T-helper 22 cell (primary cell): ENCODE data around the gene JAML.

Experiments
- DNase-seq: peaks from one replicate; pipeline ENCODE4 v3.0.0-alpha.2; 2020; ENCODE audit warnings: low read depth

Gene JAML

GRCh38 chr11:118224511-118225188, at the start of gene JAML:
Gene JAML (minus strand): TSS chr11:118225011. CDS start chr11:118214866, 10,145 bp downstream.
- peak; percentile 65 for DNase-seq

- DNase-seq: no peak
Measured at GRCh38 chr11:118274186-118274585, 49.4 kb upstream of the JAML start.

DNA sequence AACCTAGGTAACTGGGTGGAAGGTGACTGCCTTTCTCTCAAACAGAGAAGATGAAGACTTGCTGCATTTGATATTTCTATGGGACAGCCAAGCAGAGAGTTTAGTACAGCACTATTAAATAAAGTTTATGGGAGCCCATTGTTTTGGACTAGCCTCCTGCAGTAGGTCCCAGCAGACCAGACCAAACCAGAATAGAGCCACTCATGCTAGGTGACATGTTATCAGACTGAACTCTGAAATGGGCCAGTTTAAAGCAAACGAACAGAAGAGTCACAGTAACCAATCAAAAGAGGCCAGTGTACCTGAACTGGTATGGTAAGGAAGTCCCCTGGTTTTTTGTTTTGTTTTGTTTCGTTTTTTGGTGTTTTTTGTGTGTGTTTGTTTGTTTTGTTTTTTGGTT, 47.2 kb upstream of the JAML start:
- DNase-seq: no peak

DNA sequence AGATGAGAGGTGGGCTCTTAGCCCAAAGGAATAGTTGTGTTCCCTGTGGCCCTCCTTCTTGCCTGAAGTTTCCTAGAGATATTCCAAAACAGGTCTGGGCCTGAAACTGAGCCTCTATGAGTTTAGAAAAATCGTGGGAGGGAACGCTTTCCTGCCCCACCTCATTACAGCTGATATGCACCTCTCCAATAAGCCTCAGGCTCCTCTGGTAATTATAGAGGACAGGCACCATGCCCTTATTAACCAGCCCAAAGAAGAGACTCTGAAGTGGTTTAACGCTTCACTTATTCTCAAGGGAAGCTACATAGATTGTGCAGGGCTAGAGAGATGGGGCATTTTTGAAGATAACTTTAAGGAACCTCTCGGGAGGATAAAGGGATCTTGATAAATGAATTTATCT, 42.7 kb upstream of the JAML start:
- no peak for DNase-seq

DNA sequence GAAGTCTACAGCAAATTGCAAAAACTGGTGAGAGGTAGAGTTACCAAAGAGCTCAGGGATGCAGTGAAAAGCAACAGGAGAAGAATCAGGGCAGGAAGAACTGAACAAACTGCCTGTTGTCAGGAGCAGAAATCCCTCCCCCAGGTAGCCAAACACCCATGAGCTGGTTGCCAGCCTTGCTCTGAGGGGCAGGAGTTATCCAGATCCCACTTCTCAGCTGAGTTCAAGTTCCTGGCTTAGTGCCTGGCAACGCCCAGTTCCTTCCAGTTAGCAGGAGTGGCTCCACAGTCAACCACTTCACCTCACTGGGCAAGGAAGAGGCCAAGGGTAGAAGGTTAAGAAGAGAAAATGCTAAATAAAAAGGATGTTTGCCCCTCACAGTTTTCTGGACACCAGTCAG, 41.1 kb upstream of the JAML start:
- no peak for DNase-seq

DNA sequence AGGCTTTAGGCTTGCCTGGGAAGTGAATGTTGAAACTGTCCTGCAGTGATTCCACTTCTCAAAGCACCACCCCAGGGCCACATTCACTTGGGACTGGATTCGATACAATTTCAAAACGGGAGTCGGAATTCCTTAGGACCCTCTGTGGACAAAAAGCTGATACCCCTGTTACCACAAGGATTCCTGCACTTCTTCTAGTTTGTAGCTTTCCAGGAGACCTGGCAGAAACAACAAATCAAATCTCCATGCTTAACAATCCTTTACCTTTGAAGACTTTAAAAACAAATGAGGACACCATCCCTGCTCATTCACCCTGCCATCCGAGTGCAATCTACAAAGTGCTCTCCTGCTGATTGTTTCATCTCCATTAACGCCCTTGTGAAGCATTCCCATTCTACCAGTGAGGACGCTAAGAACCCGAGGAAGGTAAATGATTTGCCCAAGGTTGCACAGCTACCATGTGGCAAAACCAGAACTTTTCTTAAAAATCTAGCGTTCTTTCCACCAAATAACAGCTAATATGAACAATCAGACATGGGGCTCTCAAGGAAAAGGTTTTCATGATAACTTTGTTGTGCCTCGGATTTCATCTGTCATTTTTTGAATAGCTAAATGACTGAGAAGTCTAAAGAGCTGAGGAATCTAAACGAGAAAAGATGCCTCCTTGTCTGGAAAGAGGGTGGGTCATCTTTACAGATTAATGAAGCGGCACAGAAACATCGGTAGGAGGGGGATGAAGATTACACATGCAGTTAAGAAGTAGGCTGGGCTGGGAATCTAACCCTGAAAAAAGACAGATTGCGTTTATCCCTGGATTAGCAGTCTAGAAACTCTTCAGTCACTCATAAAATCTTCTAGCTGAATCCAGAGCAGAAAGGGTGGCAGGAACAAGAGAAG, 40.0 kb upstream of the JAML start:
- DNase-seq: no peak

DNA sequence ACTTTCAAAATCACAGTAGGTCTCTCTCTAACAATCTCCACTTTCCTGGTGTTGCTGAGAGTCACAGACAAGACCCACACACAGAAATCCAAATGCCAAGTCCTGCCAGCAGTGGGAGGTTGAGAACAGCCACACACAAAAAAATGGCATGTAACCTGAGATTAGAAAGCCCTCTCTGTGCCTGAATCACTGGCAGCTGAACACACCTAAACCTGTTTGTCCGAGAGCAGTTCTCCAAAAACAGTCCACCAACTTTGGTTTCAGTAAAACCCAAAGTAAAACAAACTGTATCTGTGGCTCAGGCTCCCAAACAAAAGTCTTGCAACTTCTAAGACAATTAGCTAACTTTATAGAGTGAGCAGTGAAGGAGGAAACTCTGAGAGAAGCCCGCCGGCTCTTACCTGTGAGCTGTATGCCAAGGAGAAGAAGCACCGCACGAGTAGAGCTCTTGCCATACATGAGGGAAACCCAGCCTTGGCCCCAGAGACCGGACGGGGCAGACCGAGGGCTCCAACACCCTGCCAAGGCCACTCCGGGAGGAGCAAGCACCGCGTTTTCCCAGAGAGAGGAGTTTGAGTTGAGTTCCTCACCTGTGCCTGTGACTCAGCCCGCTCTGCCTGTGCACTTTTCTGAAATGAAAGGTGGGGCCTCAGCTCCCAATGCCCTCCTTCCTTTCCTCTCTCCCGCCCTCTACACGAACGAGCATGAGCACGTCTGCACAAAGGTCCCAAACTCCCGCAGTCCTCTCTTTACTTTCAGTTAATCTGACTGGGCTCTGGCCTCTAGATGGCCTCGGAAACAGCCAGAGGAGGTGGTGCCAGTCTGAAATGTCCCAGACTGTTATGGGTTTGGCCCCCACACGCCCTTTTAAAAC, 39.1 kb upstream of the JAML start, which contains the start of gene MPZL2:
MPZL2 (minus strand) TSS at position 603 of the 874 bp plus-strand sequence; CDS start at position 459, 144 bp downstream.
- no peak for DNase-seq

GRCh38 chr11:118263112-118263511, 38.3 kb upstream of the JAML start:
- no peak for DNase-seq

DNA sequence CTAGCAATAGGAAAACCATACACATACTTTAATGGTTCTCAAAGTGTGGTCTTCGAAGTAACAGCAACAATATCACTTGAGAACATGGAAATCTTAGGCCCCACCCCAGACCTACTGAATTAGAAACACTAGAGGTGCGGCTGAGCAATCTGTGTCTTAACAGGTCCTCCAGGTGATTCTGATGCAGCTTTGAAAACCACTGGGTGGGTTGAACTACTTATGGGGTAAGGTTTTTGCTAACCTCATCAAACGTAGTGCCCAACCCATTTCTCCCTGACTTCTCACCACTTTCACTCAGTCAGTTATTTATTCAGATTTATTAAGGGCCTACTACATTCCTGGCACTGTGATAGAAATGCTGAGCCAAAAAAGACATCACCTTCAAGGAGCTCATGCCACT, 35.5 kb upstream of the JAML start:
- no peak for DNase-seq

DNA sequence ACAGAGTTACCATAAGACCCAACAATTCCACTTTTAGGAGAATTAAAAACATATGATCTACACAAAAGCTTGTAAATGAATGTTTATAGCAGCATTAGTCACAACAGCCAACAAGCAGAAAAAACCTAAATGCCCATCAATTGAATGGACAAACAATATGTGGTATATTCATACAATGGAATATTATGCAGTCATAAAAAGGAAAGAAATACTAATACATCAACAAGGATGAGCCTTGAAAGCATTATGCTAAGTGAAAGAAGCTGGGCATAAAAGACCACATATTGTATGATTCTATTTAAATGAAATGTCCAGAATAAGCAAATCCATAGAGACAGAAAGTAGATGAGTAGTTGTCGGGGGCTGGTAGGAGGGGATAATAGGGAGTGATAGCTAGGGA, 34.3 kb upstream of the JAML start:
- no peak for DNase-seq

DNA sequence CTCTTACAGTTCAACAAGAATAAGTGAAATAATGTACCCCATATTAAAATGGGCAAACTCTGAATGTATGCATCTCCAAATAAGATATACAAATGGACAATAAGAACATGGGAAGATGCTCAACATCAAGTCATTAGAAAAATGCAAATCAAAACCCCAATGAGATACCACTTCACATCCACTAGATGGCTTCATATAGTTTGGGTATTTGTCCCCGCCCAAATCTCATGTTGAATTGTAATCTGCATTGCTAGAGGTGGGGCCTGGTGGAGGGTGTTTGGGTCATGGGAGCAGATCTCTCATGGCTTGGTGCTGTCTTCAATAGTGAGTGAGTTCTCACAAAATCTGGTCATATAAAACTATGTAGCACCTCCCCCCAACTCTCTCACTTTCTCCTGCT, 33.6 kb upstream of the JAML start:
- DNase-seq: no peak

GRCh38 chr11:118252688-118253087, 27.9 kb upstream of the JAML start:
- no peak for DNase-seq

GRCh38 chr11:118251858-118252652, 27.2 kb upstream of the JAML start, which contains the start of gene MPZL3:
Gene MPZL3 (minus strand): TSS chr11:118252365. CDS start chr11:118252294, 71 bp downstream.
- peak; percentile 78 for DNase-seq

- DNase-seq: no peak
Measured at GRCh38 chr11:118247041-118247440, 22.2 kb upstream of the JAML start.

- no peak for DNase-seq
Measured at GRCh38 chr11:118245936-118246562, 21.2 kb upstream of the JAML start.

GRCh38 chr11:118243993-118244762, 19.4 kb upstream of the JAML start:
- DNase-seq: no peak

DNA sequence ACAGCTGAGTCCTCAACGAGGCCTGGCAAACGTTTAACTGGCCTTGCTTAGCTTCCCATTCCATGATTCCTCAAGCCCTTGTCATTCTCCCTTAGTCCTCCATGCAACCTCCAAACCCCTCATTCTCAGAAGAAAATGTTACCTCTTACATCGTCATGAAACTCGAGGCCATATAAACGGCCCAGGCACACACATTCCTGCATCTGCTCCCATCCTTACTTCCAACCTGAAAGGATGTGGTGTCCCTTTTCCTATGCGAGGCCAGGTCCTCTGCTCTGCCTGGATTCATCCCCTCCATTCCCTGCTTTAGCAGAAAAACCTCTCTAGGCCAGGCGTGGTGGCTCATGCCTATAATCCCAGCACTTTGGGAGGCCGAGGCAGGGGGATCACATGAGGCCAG, 18.4 kb upstream of the JAML start:
- DNase-seq: no peak

GRCh38 chr11:118241764-118242098, 16.9 kb upstream of the JAML start:
- DNase-seq: no peak

GRCh38 chr11:118240999-118241763, 16.4 kb upstream of the JAML start:
- peak; percentile 62 for DNase-seq
